ENCODE data around the gene SEMA4D.

- TF ChIP-seq CTCF (IDR thresholded peaks at IDR 0.05) = no peak
- no peak for TF ChIP-seq ZFX (IDR thresholded peaks at IDR 0.05; ENCODE audit: borderline replicate concordance)
Observed at GRCh38 chr9:89372979-89373378, 124.9 kb downstream of the SEMA4D start.
